GM12878 (cell line): ENCODE results near the gene UBASH3A. TPM values are rescaled to one million over a fixed set of nuclear protein-coding genes. Genes with fewer than 3 reads are reported as not detected.
A peak's percentile ranks its signal among the peaks of the same experiment; 100 is the strongest.

Experiments used
- BCL11A ChIP-seq: IDR thresholded peaks from 2 replicates; pipeline ENCODE4 v1.6.1; 2011; ENCODE audit warnings: low read depth, low read length
- BRCA1 ChIP-seq: IDR thresholded peaks from 2 replicates; pipeline ENCODE4 v1.6.1; 2011; ENCODE audit warnings: low read depth, low read length, improper control_type of control experiment
- CBX5 ChIP-seq: sonication (generic); IDR thresholded peaks from 2 replicates; pipeline ENCODE4 v1.6.1; 2016; ENCODE audit warnings: low read depth, moderate library complexity, mild to moderate bottlenecking, inconsistent platforms
- CEBPB ChIP-seq, 2 experiments: fragments of 150-350 bp in 1 of 2; IDR thresholded peaks; 2 replicates each; pipeline ENCODE4 v1.6.1; 2012 to 2014; ENCODE audit warnings: low read depth in 2 of 2, low read length in 2 of 2, borderline replicate concordance in 1 of 2, inconsistent platforms in 1 of 2
- DPF2 ChIP-seq: fragments of 450-650 bp; IDR thresholded peaks from 2 replicates; pipeline ENCODE4 v1.6.1; 2017; ENCODE audit warnings: mild to moderate bottlenecking
- EGR1 ChIP-seq, 2 experiments: IDR thresholded peaks; 1 replicate in 1 of 2; 2 replicates in 1 of 2; pipeline ENCODE4 v1.6.1; 2011 to 2012; ENCODE audit warnings: low read depth in 2 of 2, low read length in 2 of 2, borderline replicate concordance in 1 of 2, mild to moderate bottlenecking in 1 of 2, moderate library complexity in 1 of 2
- ESRRA ChIP-seq: IDR thresholded peaks from 2 replicates; pipeline ENCODE4 v1.6.1; 2012; ENCODE audit warnings: mild to moderate bottlenecking, low read length, improper control_type of control experiment
- HCFC1 ChIP-seq: fragments of 150-350 bp; IDR thresholded peaks from 2 replicates; pipeline ENCODE4 v1.6.1; 2014; ENCODE audit warnings: low read length
- IRF3 ChIP-seq: fragments of 450-650 bp; IDR thresholded peaks from 2 replicates; pipeline ENCODE4 v1.6.1; 2014; ENCODE audit warnings: mild to moderate bottlenecking
- KAT2A ChIP-seq: conservative IDR thresholded peaks from 2 replicates; pipeline ENCODE4 v1.6.1; 2011; ENCODE audit warnings: low read depth, low read length; ENCODE audit not compliant: control insufficient read depth
- KLF5 ChIP-seq: fragments of 450-650 bp; IDR thresholded peaks from 2 replicates; pipeline ENCODE4 v1.6.1; 2014; ENCODE audit warnings: mild to moderate bottlenecking; ENCODE audit not compliant: partially characterized antibody
- MXI1 ChIP-seq: fragments of 150-350 bp; IDR thresholded peaks from 2 replicates; pipeline ENCODE4 v1.6.1; 2011; ENCODE audit warnings: low read depth, mild to moderate bottlenecking, inconsistent platforms, low read length, improper control_type of control experiment
- PAX5 ChIP-seq: IDR thresholded peaks from 2 replicates; pipeline ENCODE4 v1.6.1; 2011; ENCODE audit warnings: low read depth, low read length, borderline replicate concordance
- PAX8 ChIP-seq: fragments of 450-650 bp; IDR thresholded peaks from 2 replicates; pipeline ENCODE4 v1.6.1; 2017; ENCODE audit warnings: mild to moderate bottlenecking, moderate library complexity
- PML ChIP-seq: IDR thresholded peaks from 2 replicates; pipeline ENCODE4 v1.6.1; 2012; ENCODE audit warnings: low read length, inconsistent platforms
- RCOR1 ChIP-seq: conservative IDR thresholded peaks from 2 replicates; pipeline ENCODE4 v1.6.1; 2012; ENCODE audit warnings: low read depth, low read length, improper control_type of control experiment
- SMAD1 ChIP-seq: fragments of 450-650 bp; IDR thresholded peaks from 2 replicates; pipeline ENCODE4 v1.6.1; 2018; ENCODE audit warnings: mild to moderate bottlenecking, low read depth; ENCODE audit not compliant: partially characterized antibody
- SMARCA5 ChIP-seq: fragments of 450-650 bp; IDR thresholded peaks from 2 replicates; pipeline ENCODE4 v1.6.1; 2017; ENCODE audit warnings: mild to moderate bottlenecking
- SP1 ChIP-seq: IDR thresholded peaks from one replicate; pipeline ENCODE4 v1.6.1; 2011; ENCODE audit warnings: low read depth, low read length
- SREBF2 ChIP-seq: IDR thresholded peaks from 2 replicates; pipeline ENCODE4 v1.6.1; 2012; ENCODE audit warnings: mild to moderate bottlenecking, low read length
- TAF1 ChIP-seq: IDR thresholded peaks from 2 replicates; pipeline ENCODE4 v1.6.1; 2011; ENCODE audit warnings: mild to moderate bottlenecking, low read depth, low read length, borderline replicate concordance
- TARDBP ChIP-seq: IDR thresholded peaks from 2 replicates; pipeline ENCODE4 v1.6.1; 2016; ENCODE audit warnings: borderline replicate concordance
- TBL1XR1 ChIP-seq: IDR thresholded peaks from 2 replicates; pipeline ENCODE4 v1.6.1; 2012; ENCODE audit warnings: low read depth, low read length, improper control_type of control experiment
- TCF7 ChIP-seq: IDR thresholded peaks from 2 replicates; pipeline ENCODE4 v1.6.1; 2014; ENCODE audit warnings: antibody characterized with exemption, borderline replicate concordance
- USF2 ChIP-seq: IDR thresholded peaks from 2 replicates; pipeline ENCODE4 v1.6.1; 2011; ENCODE audit warnings: low read depth, low read length, improper control_type of control experiment, borderline replicate concordance
- WRNIP1 ChIP-seq: IDR thresholded peaks from 2 replicates; pipeline ENCODE4 v1.6.1; 2011; ENCODE audit warnings: low read depth, low read length, improper control_type of control experiment, borderline replicate concordance
- YBX1 ChIP-seq: fragments of 450-650 bp; IDR thresholded peaks from 2 replicates; pipeline ENCODE4 v1.6.1; 2016; ENCODE audit warnings: antibody characterized with exemption
- ZBED1 ChIP-seq: IDR thresholded peaks from 2 replicates; pipeline ENCODE4 v1.6.1; 2016; ENCODE audit warnings: borderline replicate concordance
- ZNF217 ChIP-seq: fragments of 450-650 bp; IDR thresholded peaks from 2 replicates; pipeline ENCODE4 v1.6.1; 2017; ENCODE audit warnings: antibody characterized with exemption, mild to moderate bottlenecking
- ZNF24 ChIP-seq: fragments of 450-650 bp; IDR thresholded peaks from 2 replicates; pipeline ENCODE4 v1.6.1; 2017; ENCODE audit warnings: antibody characterized with exemption, mild to moderate bottlenecking
- ZNF274 ChIP-seq: IDR thresholded peaks from one replicate; pipeline ENCODE4 v1.8.0; 2011; ENCODE audit not compliant: insufficient read length, insufficient read depth
- polyA plus RNA-seq, 11 experiments: library from polyadenylated mRNA; depleted of rRNA in 4 of 11; unstranded in 6 of 11; stranded (reverse) in 5 of 11; fragments of >200 nt; fragmentation: Nextera tagmentation in 4 of 11; fragmentation: Illumina TruSeq in 1 of 11; extraction: Ambion mirVana in 4 of 11; extraction: Trizol in 1 of 11; gene quantifications; 1 replicate in 1 of 11; 2 replicates in 10 of 11; pipeline versions ENCODE4 v1.2.1 to v1.2.3, GENCODE V29; 2011 to 2016; ENCODE audit warnings: inconsistent platforms in 2 of 11, missing spikeins in 2 of 11, low read depth in 1 of 11
- total RNA-seq, 4 experiments: library from RNA; depleted of rRNA in 3 of 4; stranded (reverse); fragments of >200 nt in 3 of 4; fragmentation: Illumina TruSeq in 1 of 4; extraction: Trizol in 1 of 4; gene quantifications; 2 replicates each; pipeline versions ENCODE4 v1.2.1 to v1.2.3, GENCODE V29; 2013 to 2021

The UBASH3A gene
- total and polyA plus RNA-seq, 10 of the 15 experiments (the other 5 are each of a cell fraction or from before 2014, with no cell fraction given), result 0.04 to 0.39 (median 0.23) TPM; not detected in 1

- TF ChIP-seq IRF3 (no peak), ZBED1 (peak; percentile 80; the same call in 1 of the 2 replicates), BRCA1 (no peak), YBX1 (0 out of 2 replicates have a peak, but pooled peaks have one; percentile 41), PML (0 out of 2 replicates have a peak, but pooled peaks have one; percentile 41), HCFC1 (no peak; the same call in 1 of the 2 replicates), ZNF24 (0 out of 2 replicates have a peak, but pooled peaks have one; percentile 12), DPF2 (peak; percentile 89), CBX5 (no peak), EGR1 (IDR thresholded peaks at IDR 0.05; ENCODE audit: borderline replicate concordance in 1 of 2, low read depth in 2 of 2, low read length in 2 of 2) (peak; percentile 52 to 96), TARDBP (no peak), SP1 (peak; percentile 54), WRNIP1 (peak; percentile 18; the same call in 1 of the 2 replicates), USF2 (no peak; the same call in 1 of the 2 replicates), MXI1 (no peak), TAF1 (0 out of 2 replicates have a peak, but pooled peaks have one; percentile 9), TBL1XR1 (no peak), SREBF2 (no peak), SMAD1 (peak; percentile 32), PAX8 (no peak), KAT2A (no peak), RCOR1 (no peak), SMARCA5 (peak; percentile 89), CEBPB (IDR thresholded peaks at IDR 0.05; ENCODE audit: borderline replicate concordance in 1 of 2, low read depth in 2 of 2, low read length in 2 of 2) (no peak), ESRRA (no peak), TCF7 (0 out of 2 replicates have a peak, but pooled peaks have one; percentile 39), ZNF274 (no peak), ZNF217 (no peak; the same call in none of the 2 replicates), BCL11A (peak; percentile 91), KLF5 (no peak), PAX5 (peak; percentile 93)
Observed at GRCh38 chr21:42439284-42440186, 35.8 kb downstream of the UBASH3A start (continued).
